Stimulated activated CD4-positive, alpha-beta T cell treated with anti-CD3 and anti-CD28 coated beads, Interleukin-4, amount 100 ng/mL, for 48 hours (primary cell): ENCODE data around the gene IL17REL.

Experiments
- DNase-seq, 2 donors: peaks; one replicate each; pipeline ENCODE4 v3.0.0-alpha.2; 2020; ENCODE audit warnings: low read depth in 2 of 2

Gene IL17REL

DNA sequence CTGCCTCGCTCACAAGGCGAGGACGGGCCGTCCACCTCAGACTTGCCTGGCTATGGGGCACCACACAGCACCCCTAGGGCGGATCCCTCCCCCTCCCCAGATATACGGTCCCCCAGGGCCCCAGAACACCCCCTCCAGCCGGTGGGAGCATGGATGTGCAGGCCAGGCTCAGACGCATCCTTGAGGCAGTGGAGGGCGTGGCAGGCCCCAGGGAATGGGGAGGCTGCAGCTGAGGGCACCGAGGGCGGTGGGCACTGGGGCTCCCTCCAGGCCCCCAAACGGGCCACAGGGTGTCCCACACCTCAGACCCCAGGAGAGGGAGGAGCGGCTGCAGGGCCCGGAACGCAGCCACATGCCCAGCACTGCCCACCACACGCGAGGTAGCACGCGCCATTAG is 33.5 kb upstream of the IL17REL start:
- DNase-seq, result no peak

DNA sequence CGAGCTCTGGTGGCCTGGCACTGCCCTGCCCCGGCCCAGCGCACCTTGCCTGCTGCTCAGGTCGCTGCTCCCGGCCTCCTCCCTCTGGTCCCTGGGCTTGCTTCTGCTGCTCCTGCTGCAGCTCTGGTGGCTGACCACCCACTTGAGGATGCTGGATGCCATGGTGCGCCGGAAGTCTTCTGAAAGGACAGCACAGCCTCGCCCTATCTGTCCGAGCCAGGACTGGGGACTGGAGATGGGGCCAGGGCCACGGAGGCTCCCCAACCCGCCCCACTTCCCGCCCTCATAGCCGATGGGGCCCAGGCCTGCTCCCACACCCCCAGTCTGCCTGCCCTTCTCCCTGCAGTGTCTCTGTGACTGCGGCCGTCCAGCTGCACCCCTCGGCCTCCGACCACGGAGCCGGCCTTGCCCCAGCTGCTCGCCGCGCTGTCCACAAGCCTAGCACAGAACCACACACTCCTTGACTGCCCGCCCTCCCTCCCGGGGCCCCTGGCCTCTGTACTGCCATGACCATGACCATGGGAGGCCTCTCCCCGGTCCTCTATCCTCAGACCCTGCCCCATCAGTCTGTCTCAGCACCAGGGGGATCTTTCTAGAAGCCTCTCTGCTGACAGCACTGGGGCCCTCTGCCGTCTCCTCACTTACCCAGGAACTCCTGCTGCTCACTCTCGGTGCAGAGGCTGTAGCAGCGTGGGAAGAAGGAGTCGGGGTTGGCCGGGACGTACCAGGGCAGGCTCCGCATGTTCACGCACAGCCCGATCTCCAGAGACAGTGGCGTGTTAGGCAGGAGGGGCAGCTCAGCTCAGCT is 32.9 kb upstream of the IL17REL start:
- DNase-seq, result no peak

DNA sequence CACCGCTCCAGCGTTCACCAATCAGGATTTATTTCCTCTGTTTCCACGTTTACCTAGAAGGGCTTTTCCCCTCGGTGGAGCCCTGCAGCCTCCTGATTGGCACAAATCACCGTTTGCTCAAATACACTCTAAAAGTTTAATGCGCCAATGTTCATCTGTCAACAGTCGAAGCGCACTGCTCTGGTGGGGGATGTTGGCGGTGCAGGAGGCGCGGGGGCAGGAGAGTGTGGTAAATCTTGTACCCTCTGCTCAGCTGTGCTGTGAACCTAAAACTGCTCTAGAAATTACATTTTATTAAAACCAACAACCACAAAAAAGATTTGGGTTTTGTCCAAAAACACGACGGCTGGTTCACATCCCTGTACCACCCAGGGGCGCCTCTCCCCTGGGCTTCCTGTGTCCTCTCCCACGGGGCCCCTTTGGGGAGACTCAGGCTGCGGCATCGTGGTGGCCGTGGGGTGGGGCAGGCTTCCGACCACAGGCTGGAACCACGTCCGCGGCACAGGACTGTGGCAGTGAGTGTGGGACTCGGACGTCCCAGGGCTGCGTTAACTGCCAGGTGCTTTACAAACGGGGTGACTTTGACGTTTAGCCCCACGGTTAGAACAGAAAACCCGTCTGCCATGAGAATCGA is 32.0 kb upstream of the IL17REL start:
- no peak for DNase-seq

DNA sequence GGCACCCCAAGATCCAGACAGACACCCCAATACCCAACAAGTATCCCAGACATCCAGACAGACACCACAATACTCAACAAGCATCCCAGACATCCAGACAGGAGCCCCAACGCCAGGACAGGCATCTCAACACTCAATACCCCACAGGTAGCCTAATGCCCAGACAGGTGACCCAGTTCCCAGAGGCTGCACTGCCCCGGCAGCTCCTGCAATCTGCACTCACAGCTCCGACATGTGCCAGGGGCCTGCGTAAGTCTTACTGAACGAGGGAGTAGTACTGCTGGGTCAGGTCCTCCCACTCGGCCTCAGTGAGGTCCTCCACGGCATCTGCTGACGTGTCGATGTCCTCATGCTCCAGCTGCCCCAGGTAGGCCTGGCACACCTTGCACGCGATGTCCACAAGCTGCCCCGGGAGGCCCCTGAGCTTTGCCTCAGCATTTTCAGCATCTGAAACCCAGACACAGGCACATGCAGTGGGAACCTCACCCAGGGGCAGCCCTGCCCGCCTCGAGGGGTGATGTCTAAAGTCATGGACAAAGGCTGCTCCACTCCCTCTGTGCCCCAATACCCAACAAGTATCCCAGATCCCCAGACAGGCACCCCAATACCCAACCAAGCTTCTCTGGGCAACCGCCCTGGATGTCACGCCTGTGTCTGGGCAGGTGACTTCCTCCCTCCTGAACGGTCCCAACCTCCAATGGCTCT is 28.9 kb upstream of the IL17REL start:
- DNase-seq, result no peak

DNA sequence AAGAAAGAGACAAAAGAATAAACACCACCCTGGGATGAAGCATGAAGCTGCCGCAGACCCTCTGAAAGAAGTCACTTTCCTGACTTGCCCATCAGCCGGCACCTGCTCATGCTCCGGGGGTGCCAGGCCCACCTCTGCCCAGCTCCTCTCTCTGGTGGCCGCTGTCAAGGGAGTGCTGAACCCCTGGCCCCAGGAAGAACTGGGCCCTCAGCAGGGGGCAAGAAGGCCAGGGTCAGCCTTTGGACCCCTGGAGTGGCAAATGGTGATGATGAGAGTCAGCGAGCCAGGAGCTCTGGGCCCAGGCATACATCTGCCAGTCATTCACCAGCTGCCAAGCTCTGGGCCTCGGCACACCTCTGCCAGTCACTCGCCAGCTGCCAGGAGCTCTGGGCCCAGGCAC is 28.2 kb upstream of the IL17REL start:
- DNase-seq, result no peak

DNA sequence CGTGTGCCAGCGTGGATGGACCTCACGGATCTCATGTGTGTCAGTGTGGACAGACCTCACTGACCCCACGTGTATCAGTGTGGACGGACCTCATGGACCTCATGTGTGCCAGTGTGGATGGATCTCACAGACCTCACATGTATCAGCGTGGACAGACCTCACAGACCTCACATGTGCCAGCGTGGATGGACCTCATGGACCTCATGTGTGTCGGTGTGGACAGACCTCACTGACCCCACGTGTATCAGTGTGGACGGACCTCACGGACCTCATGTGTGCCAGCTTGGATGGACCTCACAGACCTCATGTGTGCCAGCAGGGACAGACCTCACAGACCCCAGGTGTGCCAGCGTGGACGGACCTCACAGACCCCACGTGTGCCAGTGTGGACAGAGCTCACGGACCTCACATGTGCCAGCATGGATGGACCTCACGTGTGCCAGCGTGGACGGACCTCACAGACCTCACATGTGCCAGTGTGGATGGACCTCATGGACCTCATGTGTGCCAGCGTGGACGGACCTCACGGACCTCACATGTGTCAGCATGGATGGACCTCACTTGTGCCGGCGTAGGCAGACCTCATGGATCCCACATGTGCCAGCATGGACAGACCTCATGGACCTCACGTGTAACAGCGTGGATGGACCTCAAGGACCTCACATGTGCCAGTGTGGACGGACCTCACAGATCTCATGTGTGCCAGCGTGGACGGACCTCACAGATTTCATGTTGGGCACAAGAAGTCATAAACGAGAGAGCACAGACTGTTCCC is 27.3 kb upstream of the IL17REL start:
- no peak for DNase-seq

DNA sequence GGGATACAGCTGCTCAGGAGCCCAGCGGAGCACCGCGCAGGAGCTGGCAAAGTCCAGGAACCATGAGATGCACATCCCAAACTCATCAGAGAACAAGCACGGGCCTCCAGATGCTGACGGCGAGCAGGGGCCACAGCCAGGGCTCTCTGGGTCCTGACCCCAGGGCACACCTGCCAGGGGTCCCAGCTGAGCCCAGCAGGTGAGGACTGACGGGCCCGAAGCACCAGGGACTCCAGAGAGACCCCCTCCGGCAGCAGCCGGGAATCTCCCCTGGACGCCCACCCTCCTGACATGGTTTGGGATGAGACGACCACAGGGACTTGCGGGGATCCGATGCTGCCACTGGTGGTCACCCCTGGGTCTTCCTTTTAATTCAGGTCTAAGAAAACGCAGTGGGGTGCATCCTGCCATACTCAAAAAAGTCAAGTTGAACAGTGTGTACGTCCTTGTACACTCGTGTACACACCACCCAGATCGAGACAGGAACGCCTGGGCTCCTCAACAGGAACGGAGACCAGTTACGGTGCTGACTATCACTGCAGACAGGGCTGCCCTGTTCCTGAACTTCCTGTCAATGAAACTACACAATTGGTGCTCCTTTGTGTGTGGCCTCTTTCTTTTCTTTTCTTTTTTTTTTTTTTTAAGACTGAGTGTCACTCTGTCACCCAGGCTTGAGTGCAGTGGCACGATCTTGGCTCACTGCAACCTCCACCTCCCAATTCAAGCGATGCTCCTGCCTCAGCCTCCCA is 23.6 kb upstream of the IL17REL start:
- no peak for DNase-seq

DNA sequence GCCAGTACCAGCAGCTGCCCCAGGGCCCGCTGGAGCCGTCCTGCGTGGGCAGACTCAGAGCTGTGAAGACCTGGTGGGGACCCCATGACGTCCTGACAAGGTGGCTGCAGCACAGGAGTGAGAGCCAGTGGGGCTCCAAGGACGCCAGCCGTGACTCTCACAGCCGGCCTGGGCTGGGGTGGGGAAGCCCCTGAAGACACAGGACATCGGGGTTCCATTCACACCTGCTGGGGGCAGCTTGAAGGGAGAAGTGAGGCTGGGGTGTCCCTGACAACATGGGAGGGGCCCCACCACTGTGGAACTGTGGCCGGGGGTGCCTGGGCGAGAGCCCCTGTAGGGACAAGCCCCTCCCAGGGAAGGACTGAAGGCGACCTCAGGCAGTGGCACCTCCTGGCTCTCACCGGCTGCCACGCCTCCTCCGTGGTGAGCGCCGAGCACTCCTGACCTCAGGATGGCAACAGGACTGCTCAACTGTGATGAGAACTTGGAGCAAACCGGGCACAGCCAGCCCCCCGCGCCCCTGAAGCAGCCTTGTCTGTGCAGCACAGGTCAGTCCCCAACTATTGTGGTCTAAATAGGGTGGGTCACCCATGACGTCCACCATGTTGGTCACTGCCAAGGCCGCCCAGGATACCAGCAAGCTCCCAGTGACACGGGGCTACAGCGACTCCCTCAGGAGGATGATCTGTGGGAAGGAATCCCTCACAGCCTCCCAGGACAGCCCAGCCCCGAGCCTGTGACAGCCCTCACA is 22.7 kb upstream of the IL17REL start:
- no peak for DNase-seq

DNA sequence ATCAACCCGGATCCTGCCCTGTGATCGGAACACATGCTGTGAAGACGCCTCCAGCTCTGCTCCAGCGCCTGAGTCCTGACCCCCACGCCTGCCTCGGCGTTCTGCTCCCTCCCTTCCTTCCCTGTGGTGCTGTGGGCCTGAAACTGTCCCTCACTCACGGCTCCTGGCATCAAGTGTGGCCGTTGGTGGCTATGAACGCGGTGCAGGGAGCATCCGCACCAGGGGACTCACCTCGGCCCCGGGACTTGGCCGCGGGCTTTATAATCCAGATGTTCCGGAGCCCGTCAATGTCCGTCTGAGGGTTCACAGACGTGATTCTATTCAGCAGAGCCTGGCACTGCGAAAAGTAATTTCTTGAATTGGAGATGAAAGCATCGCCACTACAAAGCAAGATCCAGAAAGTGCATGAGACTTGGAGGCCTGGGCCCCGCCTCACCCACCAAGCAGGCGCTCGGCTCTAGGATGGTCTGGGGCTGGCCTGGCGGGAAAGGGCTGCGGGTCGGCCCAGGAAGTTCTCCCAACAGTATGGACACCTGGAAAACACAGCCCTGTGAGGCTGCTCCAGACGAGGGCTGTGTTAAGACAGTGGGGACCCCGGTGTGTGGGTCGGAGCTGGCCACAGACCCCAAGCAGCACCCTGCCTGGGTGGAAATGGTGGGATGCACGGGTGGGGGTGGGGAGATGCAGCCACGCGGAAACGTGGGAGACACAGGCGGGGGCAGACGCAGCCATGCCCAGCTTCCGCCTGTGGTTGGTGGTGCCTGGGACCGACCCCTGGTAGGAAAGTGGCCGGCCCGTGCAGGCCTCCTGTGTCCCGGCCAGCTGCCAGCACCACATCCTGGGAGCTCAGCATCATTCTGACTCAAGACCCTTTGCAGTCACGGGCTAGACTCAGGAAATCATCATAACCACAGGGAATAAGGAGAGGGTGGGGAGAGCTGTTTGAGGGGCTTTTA is 21.8 kb upstream of the IL17REL start:
- DNase-seq, result no peak

DNA sequence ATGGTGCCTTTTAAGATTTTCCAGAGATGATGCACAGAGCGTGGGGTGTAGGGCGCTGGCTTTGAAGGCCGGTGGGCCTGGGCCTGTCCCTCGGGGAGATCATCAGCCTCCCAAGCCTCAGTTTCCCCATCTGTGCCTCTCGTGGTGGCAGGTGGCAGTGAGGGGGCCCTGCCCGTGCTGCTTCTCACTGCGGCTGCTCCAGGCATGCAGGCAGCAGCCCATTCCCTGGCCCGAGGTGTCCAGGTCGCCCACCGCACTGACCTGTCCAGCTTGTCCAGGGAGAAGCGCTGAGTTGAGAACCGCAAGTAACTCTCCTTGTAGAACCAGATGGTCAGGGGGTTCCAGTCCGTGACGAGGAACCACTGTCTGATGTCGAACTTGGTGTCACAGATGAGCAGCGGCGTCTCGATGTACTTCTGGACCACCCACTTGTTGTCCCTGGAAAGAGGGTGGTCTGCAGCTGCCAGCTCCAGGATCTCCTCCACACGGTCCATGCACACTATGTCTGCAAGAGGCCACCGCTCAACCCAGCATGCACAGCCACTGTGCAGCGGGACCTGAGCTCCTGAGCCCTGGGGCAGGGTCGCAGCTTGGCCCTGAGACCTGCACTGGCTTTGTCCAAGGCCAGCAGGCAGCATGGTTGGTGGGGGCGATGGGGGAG is 20.5 kb upstream of the IL17REL start:
- DNase-seq, result no peak

DNA sequence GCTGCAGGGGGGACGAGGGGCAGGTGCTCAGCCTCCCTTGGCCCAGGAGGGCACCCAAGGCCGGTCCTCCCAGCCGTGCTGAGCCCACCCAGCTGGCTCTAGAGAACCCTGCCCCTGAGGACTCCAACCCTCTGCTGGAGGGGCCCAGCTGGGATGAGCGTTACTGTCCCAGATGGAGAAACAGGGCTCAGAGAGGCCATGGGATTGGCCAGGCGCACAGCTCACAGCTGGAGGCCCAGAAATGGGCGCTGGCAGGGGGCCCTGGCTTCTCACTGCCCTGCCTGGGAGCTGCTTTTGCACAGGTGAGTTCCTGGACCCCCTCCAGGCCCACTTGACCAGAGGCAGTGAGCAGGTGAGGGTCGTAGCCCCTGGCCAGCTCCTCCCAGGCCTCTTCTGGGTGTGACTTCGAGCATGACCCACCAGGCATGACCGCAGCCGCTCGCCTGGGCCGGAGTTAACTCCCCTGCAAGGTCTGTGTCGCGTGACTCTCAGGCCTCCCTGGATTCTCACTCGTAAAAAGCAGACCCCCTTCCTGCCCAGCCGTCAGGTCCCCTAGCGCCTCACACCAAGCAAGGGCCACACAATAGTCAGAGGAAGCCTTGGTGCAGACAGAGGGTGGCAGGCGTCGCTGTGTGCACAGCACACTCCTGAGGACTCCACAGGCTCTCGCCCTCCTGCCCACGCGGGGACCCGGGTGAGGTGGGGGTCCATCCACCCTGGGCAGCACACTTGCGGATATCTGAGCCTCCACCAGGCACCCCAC is 19.7 kb upstream of the IL17REL start:
- no peak for DNase-seq

DNA sequence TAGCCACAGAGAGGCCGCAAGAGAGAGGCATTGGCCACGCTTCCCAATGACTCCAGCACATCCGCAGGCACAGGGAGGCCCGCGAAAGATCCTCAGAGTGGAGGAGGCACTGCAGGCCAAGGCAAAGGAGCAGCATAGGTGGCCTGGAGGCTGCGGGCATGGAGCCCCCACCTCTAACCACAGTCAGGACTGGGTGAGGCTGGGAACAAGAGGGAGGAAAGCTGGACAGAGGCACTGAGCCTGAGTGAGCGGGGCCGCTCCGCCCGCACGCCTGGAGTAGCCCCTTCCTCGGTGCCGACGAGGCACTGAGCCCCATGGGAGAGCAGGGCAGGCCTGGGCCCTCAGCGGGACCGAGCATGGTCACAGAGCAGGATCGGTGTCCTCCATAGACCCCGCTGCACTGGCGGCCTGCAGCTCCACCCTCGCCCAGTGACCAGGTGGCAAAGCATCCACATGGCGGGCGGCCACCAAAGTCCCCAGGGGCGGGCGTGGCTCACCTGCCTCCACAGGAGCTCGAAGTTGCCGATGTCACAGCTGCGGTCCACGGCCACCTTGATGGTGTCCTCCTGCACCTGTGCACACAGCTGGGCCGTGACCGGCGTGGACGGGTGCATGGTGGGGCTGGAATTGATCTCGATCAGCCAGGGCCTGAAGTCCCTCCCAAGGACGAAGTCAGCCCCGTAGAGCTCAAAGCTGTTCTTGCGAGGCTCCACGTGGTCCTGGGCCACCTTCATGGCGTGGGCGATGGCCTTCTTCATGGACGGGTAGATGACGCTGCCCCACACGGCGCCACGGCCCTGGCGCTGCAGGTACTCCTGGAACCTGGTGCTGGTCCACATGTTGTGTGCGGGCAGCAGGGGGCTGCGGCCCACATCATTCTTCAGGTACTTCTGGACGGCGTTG is 18.9 kb upstream of the IL17REL start:
- DNase-seq, result no peak

DNA sequence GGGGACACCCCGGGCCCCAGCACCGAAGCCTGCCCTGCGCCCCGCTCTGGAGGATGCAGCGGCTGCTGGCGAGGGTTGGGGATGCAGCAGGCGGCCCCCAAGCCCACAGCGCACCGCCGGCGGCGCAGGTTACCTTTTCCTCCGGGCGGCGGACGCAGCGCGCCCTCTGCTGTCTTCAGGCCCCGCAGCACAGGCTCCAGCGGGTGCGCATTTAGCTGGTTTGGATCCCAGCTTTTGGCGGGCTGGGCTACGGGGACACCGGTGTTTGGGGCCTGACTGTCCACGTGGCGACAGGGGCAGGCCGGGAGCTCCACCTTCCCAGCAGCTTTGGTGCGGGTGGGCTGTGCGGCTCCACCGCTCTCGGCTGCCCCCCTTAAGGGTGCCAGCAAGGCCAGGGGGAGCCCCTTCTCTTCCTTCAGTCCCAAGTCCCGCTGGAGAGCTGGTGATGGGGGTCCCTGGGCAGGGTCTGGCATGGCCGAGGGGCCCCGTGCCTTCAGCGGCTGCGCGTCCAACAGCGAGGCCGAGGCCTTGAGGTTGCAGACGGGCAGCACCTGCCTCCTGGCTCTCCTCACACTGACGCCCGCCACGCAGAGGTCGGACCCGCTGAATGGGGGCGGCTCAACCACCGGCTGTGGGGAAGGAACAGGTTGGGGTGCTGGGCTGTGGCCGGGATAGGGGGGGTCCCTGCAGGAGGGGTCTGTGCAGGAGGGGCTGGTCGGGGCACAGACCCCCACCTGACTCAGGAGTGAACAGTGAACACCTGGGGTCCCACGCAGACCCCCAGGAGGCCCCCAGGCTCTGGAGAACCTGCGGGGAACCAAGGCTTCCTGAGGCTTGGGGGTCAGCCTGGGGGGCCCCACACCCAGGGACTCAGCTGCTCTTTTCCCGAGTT is 18.0 kb upstream of the IL17REL start:
- DNase-seq, result peak; percentile 79 to 84

DNA sequence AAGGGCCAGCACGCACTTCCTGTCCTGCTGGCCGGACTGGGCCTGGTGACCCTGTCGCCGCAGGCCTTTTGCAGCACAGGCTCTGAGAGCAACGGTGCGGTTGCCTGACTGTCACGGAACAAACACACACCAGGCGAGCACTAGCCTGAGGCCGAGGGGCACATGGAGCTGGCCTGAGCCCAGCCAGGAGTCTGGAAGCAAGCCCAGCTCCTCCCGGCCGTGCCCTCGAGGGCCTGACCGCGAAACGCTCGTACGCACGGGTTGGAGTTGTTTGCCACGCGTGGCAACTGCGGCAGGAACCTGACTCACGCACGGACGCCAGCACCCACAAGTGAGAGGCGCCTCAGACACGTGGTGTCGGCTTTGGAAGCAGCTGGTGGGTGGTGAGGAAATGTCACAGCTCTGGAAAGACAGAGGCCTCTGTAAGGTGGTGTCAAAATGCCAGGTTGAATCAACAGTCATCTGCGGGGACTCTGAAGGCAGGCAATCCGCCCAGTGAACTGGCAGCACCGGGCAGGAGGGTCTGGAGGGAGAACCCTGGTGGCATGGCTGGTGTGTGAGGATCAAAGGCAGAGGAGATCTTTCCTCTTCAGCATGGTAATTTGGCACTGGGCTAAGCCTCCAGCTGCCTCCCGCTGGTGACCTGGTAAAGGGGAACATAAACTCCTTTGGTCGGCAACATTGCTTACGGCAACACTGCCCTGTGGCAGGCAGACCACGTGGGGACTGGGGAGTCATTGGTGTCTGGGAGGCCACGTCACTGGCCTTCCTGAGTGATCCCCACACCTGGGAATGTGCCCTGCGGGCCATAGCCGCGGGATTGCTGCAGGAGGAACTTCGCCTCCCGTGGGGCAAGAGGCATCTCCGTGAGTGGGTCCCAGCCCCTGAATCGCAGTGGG is 15.3 kb upstream of the IL17REL start:
- no peak for DNase-seq

DNA sequence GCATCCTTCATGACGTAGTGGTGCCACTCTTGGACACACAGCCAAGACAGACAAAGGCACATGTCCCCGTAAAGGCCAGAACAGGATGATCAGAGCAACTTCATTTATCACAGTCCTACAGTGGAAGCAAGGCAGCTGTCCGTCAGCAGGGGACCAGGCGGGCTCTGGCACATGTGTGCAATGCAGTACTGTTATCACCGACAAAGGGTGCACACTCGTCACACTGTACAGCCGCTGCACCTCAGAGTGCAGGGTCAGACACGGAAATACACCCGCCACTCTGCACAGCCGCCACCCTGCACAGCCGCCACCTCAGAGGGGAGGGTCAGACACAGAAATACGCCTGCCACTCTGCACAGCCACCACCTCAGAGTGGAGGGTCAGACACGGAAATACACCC is 13.4 kb upstream of the IL17REL start:
- DNase-seq, result no peak
